AG09309 (cell line): ENCODE results near the gene MAP9.

Source experiments
- DNase-seq: peaks from one replicate; pipeline ENCODE4 v3.0.0-alpha.2; 2010; ENCODE audit warnings: low read depth
- H3K4me3 ChIP-seq: 2 replicates; pipeline ENCODE4 v1.5.1; 2011; ENCODE audit warnings: mild to moderate bottlenecking, low read depth, low read length, moderate library complexity; ENCODE audit not compliant: control insufficient read depth
- CTCF ChIP-seq: IDR thresholded peaks from 2 replicates; pipeline ENCODE4 v1.5.1; 2011; ENCODE audit warnings: mild to moderate bottlenecking, low read depth, low read length, inconsistent platforms; ENCODE audit not compliant: insufficient read depth, control insufficient read depth; ENCODE audit errors: missing control alignments

Gene MAP9

GRCh38 chr4:155408796-155409195, 32.0 kb upstream of the MAP9 start:
- no peak for DNase-seq
- H3K4me3 ChIP-seq: no peak overlapping the region
- no peak for TF ChIP-seq CTCF

GRCh38 chr4:155407480-155407879, 30.7 kb upstream of the MAP9 start:
- no peak for DNase-seq
- H3K4me3 ChIP-seq: no peak overlapping the region
- TF ChIP-seq CTCF: no peak

- no peak overlapping the region for H3K4me3 ChIP-seq
- no peak for DNase-seq
- no peak for TF ChIP-seq CTCF
Observed at GRCh38 chr4:155405059-155405458, 28.3 kb upstream of the MAP9 start.

GRCh38 chr4:155403886-155404285, 27.1 kb upstream of the MAP9 start:
- H3K4me3 ChIP-seq: no peak overlapping the region
- peak; percentile 14 for DNase-seq
- TF ChIP-seq CTCF: peak; percentile 29

GRCh38 chr4:155402941-155403340, 26.2 kb upstream of the MAP9 start:
- DNase-seq: no peak
- TF ChIP-seq CTCF: no peak
- no peak overlapping the region for H3K4me3 ChIP-seq

GRCh38 chr4:155400893-155401292, 24.1 kb upstream of the MAP9 start:
- no peak for TF ChIP-seq CTCF
- H3K4me3 ChIP-seq: no peak overlapping the region

More at GRCh38 chr4:155400893-155401292, 24.1 kb upstream of the MAP9 start:
- no peak for DNase-seq
